Measurements from ENCODE around the gene CCBE1.

CCBE1 gene

DNA sequence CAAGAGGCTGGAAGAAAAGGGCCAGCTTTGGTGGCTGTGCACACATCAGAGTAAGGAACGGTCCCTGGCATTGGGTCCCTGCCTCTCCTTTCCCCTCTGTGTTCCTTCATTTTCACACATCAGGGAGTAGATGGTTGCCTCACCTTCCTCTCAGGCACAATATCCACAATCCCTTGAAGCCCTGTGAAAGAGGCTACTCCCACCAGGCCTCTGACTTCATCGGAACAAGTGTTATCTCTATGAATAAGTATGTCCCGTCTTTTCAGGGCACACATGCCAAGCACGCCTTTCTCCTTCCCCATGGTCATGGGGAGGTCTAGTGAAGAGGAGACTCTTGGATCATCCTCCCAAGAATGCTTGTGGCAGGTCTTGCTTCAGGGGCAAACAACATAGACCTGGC is 277.0 kb downstream of the CCBE1 start:
- TF ChIP-seq POLR2A (IDR thresholded peaks at IDR 0.05; ENCODE audit: low read length) (no peak), GATA1 (IDR thresholded peaks at IDR 0.05; ENCODE audit: low read depth, low read length) (no peak)
- DNase-seq = no peak

DNA sequence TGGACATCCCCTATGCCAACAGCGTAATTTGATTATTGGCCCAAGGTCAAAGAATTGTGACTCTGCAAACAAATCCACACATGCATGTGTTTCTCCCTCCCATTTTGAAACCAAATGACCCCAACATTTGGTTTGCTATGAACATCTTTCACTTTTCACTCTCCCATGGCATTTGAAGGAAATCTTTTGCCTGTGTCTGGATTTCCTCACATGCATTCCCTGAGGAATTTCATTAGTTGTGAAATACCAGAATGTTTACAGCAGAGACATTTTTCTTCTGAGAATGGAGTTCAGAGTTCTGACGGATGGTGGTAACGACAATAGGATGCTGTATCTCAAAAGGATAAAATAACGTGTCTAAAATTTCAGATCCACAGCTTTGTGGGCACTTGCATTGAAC is 277.8 kb downstream of the CCBE1 start:
- no peak for DNase-seq
- no peak for TF ChIP-seq GATA1 (IDR thresholded peaks at IDR 0.05; ENCODE audit: low read depth, low read length)

DNA sequence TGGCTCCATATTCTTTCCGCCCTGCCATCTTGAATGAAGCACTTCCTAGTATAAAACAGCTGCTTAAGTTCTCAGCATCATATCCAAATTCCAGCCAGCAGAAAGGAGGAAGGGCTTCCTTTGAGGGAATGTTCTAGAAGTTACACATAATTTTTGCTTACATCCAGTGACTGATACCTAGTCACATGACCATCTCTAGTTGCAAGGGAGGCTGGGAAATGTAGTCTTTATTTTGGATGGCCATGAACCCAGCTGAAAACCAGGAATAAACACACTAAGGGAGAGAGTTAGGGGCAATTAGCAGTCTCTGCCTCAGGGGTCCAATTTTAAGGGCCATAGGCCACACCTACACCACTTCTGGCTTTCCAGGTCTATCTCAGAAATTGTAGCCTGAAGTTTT is 280.4 kb downstream of the CCBE1 start:
- no peak for DNase-seq
- TF ChIP-seq POLR2A (IDR thresholded peaks at IDR 0.05; ENCODE audit: low read length) = no peak
- no peak for TF ChIP-seq GATA1 (IDR thresholded peaks at IDR 0.05; ENCODE audit: low read depth, low read length)

DNA sequence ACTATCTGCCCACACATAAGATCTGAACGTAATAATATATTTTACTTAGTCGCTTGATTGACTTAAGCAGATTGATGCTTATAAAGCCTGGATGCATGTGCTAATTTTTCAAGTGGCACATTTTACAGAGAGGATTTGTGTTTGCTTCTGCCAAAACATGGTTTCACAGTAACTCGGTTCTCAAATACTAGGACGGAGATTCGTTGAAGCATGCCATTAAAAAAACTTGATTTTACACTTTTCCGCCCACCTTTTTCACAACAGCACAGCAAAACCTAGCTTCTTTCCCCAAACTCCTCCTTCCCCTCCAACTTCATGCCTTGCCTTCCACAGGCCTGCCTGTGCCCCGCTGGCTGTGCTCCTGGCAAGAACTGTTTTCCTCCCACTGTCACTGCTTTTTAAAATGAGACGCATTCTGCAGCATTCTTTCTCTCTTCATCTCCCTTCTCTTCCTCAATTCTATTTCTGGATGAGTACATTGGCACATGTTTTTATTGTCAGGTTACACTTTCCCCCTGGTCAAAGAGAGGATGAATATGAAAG is 283.0 kb downstream of the CCBE1 start:
- no peak for DNase-seq

DNA sequence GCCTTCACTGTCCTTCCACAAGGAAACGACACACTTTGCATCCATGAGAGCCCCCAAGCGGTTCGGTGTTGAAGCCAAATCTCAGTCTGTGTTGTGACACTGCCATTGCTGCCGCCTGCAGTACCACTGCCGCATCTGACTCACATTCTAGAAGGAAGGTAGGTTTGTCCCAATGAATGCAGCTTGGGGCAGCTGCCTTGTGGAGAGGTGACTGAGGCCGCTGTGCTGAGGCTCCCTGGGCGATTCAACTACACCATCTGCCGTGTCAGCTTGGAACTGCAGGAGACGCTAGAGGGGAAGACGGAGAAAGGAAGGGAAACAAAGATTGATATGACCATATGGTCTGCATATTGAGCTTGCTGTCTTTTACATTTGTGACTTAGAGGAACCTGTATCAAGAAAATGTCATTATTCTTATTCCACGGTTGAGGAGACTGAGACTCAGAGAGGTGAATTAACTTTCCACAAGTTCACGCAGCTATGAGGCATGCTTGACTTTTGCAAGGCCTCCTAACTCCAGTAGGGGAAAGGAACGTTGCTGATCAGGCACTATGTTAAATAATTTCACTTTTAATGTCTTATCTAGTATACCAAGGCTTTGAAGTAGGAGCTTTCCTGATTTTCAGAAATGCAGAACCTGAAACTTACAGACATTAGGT is 294.7 kb downstream of the CCBE1 start:
- DNase-seq = peak; percentile 67 to 80

More for the DNA sequence above, 283.0 kb downstream of the CCBE1 start:
- TF ChIP-seq GATA1 (IDR thresholded peaks at IDR 0.05; ENCODE audit: low read depth, low read length) (no peak), POLR2A (IDR thresholded peaks at IDR 0.05; ENCODE audit: low read length) (no peak)

DNA sequence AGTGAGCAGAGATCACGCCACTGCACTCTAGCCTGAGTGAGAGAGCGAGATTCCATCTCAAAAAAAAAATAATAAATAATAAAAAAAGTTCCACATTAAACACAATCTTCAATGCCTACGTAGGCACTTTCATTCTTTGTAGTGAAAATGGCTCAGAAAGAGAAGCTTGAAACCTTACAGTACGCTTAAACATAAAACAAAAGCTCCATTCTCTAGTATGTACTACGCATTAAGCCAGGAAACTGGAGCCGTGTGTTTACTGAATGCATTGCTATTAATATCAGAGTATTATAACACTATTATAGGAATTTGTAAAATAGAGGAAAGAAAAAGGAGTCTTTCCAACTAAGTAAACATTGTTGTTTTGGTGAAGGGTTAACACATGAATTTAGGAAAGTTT is 296.8 kb downstream of the CCBE1 start:
- TF ChIP-seq POLR2A (IDR thresholded peaks at IDR 0.05; ENCODE audit: low read length) (no peak), GATA1 (IDR thresholded peaks at IDR 0.05; ENCODE audit: low read depth, low read length) (no peak)
- no peak for DNase-seq

More for the DNA sequence above, 294.7 kb downstream of the CCBE1 start:
- no peak for TF ChIP-seq POLR2A (IDR thresholded peaks at IDR 0.05; ENCODE audit: low read length)
- TF ChIP-seq GATA1 (IDR thresholded peaks at IDR 0.05; ENCODE audit: low read depth, low read length) = no peak

DNA sequence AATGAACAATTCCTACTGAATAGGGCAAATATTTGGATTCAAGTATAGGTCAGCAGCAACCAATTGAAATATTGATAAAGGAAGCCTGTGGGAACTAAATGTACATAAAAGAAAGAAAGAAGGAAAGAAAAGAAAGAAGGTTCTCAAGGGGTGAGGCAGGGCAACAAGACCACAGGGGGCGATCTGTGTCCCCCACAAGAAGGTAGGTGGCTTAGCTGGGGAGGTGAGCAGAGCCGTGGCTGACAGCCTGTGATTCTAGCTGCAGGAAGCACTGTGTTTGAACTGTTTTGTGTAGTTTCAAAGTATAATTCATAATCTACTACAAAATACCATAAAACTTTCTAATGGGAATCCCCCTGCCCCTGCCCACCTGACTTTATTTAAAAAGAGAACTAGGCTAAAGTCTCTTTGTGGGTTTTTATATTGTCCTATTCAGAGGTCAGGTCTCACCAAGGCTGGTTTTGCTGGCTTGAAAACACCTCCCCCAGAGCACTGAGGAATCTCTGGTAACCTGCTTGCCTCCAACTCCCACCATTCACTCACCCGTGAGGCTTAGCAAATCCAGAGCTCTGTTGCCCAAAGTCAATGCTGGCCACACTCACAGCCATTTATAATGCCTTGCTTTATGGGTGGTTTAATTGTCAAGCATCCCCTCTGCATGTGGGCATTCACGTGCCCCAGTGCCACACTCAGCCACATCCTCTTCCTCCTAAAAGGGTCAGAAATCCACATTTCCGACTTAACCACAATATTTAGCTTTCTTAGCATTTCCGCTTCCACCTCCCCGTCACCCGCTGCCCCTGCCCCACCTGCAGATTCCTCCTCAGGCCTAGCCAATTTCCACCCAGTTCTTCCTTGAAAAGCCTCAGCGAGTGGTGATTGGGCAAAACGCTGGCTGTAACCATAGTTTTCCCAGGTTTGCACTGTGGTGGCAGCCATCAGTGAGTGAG is 301.7 kb downstream of the CCBE1 start:
- DNase-seq = no peak
- TF ChIP-seq GATA1 (IDR thresholded peaks at IDR 0.05; ENCODE audit: low read depth, low read length) (no peak), POLR2A (IDR thresholded peaks at IDR 0.05; ENCODE audit: low read length) (no peak)

DNA sequence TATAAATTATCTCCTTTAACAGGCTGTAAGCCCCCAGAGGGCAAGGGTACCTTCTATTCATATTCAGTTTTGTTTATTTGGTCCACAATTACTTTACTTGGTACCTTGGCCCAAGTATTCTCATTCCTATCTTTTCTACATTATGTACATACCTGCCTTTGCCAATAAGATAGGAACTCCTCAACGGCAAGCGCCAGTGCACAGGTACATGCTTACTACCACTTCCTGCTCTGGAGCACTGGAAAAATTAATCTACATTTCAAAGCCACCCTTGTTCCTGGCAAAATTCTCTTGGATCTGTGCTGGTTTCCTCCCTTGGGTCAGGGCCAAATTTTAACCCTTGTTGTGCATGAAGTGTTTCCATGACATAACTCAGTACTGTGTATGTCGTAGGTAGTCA is 303.8 kb downstream of the CCBE1 start:
- TF ChIP-seq GATA1 (IDR thresholded peaks at IDR 0.05; ENCODE audit: low read depth, low read length) (no peak), POLR2A (IDR thresholded peaks at IDR 0.05; ENCODE audit: low read length) (no peak)
- DNase-seq = no peak

DNA sequence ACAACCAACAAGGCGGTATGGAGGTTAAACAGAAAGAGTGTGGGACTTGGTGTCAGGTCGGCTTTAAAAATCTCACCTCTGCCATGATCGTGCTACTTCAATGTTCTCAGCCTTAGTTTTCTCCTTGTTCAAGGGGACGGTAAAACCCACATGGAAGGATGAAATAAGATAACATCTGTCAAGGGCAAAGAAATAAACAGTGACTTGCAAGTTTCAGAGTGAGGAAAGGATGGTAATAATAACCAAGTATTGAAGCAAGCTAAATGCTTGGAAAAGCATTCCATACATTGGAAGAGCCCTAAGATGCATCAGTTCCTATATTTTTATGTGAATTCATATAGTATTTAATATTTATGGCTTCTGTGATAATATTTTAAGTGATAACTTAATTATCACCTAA is 308.4 kb downstream of the CCBE1 start:
- peak in 1 of 2 experiments; percentile 14 for DNase-seq
- no peak for TF ChIP-seq POLR2A (IDR thresholded peaks at IDR 0.05; ENCODE audit: low read length)

DNA sequence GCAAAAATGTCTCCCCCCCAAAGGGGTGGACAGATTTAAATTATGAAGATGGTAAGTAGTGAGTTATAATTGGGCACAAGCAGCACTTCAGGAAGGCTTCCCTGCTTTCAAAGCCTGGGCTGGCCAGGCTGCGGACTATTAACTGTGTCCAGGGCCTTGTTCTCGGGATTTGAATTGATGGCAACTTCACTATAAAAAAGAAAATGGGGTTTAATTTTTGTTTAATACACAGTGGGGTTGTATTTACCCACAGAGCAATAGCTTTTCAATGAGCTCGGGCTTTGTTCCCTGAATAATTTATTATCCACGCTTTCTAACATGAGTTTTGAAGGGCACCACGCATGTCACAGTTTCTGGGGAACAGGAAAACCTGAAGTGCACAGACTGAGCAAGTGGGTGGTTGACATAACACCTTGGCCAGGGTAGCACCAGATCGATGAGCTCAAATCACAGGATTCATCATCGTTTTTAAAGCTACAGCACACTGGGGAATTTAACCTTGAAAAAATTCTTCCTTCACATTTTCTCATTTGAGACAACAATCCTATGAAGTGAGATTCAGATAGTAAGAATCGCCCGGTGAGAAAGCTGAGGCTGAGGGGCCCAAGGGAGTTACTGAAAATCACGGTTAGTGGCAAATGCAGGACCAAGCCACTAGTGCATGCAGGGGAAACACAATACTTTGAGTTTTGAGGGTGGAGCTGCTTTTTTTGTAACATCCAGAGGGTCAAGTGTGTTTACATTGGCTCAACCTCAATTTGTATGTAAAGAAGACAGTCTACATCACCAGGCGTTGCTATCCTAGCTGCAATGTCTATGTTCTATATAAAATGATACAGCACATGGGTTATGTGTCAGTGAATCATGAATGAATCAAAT is 309.3 kb downstream of the CCBE1 start:
- TF ChIP-seq GATA1 (IDR thresholded peaks at IDR 0.05; ENCODE audit: low read depth, low read length) = no peak
- TF ChIP-seq POLR2A (IDR thresholded peaks at IDR 0.05; ENCODE audit: low read length) = no peak
- no peak for DNase-seq

DNA sequence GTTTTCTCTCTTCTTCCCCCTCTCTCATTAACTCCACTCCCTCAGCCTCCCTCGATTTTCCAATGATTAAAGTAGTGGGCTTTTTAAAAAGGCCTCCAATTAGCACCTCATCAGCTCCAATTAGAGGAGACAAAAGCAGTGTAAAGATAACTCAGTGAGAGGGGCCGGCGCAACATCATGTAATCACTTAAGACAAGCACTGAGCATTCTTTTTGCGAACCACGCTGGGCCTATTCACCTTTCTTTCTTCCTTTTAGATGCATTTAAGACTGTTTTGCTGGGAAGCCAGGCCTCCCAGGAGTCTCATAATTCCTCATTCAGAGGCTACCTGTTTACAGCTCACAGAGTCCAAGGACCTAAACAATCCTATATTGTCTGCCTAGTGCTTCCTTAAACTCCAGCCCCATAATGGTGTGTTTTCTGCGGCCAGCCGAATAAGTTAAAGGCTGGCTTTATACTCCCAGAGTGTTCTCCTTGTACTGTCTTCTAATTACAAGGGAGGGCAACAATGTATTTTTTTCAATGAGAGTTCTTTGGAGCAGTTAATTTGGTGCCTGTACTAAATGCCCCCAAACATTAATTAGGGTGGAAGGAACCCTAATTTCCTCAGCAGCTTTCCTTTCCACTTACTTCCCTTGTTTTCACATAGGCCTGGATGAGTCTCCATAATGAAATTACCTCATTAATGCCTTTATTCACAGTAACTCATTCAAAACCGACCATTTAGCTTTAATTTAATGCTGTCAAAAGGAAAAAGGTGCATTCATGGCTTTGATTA is 310.1 kb downstream of the CCBE1 start:
- no peak for DNase-seq
- TF ChIP-seq GATA1 (IDR thresholded peaks at IDR 0.05; ENCODE audit: low read depth, low read length) = no peak
- TF ChIP-seq POLR2A (IDR thresholded peaks at IDR 0.05; ENCODE audit: low read length) = no peak

DNA sequence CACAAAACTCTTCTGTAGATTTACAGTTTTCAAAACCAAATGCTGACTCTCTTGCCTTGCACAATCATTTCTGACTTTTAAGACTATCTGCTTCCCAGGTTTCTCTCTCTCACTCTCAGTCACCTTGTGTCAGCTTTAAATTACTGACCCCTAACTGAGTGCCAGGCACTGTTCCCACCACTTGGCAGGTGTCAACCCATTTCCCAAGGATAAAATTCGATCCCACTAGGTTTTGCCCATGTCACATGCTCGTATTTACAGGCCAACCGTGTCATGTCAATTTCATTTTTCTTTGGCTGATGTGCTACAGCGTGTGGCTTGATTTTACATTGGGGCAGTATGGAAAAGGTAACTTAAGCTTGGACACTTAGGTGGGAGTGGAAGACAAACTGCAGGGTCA is 312.0 kb downstream of the CCBE1 start:
- no peak for TF ChIP-seq POLR2A (IDR thresholded peaks at IDR 0.05; ENCODE audit: low read length)
- no peak for TF ChIP-seq GATA1 (IDR thresholded peaks at IDR 0.05; ENCODE audit: low read depth, low read length)
- peak in 1 of 2 experiments; percentile 19 for DNase-seq

DNA sequence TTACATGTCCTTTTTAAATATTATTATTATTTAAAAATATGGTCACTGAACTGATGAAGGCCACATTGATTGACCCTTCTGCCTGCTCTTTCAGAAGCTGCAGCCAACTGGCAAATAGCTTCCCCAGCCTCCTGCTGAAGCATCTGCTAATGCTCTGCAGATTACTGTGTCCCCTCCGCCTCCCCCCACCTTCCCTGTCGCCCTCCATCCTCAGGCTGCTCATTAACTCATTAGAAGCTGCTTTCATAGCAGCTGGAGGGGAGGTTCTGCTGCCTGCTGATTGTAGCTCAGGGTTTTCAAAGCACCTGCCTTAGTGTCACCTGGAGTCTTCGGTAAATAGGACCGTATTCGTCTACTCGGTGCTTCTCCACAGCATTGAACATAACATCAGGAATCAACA is 313.4 kb downstream of the CCBE1 start:
- no peak for TF ChIP-seq GATA1 (IDR thresholded peaks at IDR 0.05; ENCODE audit: low read depth, low read length)
- TF ChIP-seq POLR2A (IDR thresholded peaks at IDR 0.05; ENCODE audit: low read length) = no peak
- DNase-seq = no peak

Data from erythroblast (primary cell).